NCI-H1417 treated with DMSO at 0.1 percent for 48 hours (cell line): ENCODE data around the gene LIMA1.

ENCODE experiments used
- DNase-seq: peaks from one replicate; lab custom pipeline; 2025; lab: John Stamatoyannopoulos, UW

The LIMA1 gene

GRCh38 chr12:50129290-50129689 is 154.0 kb downstream of the LIMA1 start:
- no peak for DNase-seq

GRCh38 chr12:50127546-50127945 is 155.8 kb downstream of the LIMA1 start:
- no peak for DNase-seq
